H1 (cell line): Measurements from ENCODE around the gene INSM1.

Experiments
- ATF2 ChIP-seq: IDR thresholded peaks from 2 replicates; pipeline ENCODE4 v1.6.1; 2012; ENCODE audit warnings: low read length, inconsistent platforms
- CTCF ChIP-seq, 3 experiments: IDR thresholded peaks; 1 replicate in 2 of 3; 2 replicates in 1 of 3; pipeline versions ENCODE4 v1.5.1 to v1.6.1; 2011; ENCODE audit warnings: low read length in 3 of 3, mild to moderate bottlenecking in 3 of 3, inconsistent platforms in 2 of 3, low read depth in 1 of 3, moderate library complexity in 1 of 3; ENCODE audit not compliant: insufficient read depth in 1 of 3; ENCODE audit errors: control extremely low read depth in 1 of 3

- TF ChIP-seq CTCF (IDR thresholded peaks at IDR 0.05; ENCODE audit: control extremely low read depth in 1 of 3, insufficient read depth in 1 of 3, low read depth in 1 of 3, low read length in 3 of 3) = no peak
- no peak for TF ChIP-seq ATF2
These were observed 14.3 kb upstream of the INSM1 start for GRCh38 chr20:20353576-20353975.
